B cell (primary cell): Measurements from ENCODE around the gene CYB5D1.

Experiments
- EZH2 ChIP-seq: IDR thresholded peaks from 2 replicates; pipeline ENCODE4 v1.6.1; 2012; ENCODE audit warnings: borderline replicate concordance, low read depth, mild to moderate bottlenecking, moderate library complexity, low read length; ENCODE audit not compliant: insufficient read depth, poor library complexity, severe bottlenecking
- TF ChIP-seq, protein P1 (sequence below): fragments of 200-600 bp; IDR thresholded peaks from one replicate; pipeline ENCODE4 v1.8.0; 2022; ENCODE audit warnings: antibody characterized with exemption, mild to moderate bottlenecking

DNA sequence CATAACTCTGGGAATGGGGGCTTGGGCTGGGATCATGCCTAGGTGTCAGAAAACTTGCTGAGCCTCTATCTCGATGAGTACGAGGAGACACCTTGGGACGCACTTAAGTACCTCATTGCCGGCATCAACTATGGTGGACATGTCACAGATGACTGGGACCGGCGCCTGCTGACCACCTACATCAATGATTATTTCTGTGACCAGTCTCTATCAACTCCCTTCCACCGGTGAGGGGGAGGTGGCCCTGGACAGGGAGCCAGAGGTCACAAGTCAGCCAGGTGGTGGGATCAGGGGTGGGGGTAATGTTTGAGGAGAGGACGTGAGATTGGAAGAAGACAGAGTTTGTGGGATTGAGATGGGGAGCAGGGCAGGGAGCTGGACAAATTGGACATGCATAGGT is 27.2 kb upstream of the CYB5D1 start:
- TF ChIP-seq, protein P1, sequence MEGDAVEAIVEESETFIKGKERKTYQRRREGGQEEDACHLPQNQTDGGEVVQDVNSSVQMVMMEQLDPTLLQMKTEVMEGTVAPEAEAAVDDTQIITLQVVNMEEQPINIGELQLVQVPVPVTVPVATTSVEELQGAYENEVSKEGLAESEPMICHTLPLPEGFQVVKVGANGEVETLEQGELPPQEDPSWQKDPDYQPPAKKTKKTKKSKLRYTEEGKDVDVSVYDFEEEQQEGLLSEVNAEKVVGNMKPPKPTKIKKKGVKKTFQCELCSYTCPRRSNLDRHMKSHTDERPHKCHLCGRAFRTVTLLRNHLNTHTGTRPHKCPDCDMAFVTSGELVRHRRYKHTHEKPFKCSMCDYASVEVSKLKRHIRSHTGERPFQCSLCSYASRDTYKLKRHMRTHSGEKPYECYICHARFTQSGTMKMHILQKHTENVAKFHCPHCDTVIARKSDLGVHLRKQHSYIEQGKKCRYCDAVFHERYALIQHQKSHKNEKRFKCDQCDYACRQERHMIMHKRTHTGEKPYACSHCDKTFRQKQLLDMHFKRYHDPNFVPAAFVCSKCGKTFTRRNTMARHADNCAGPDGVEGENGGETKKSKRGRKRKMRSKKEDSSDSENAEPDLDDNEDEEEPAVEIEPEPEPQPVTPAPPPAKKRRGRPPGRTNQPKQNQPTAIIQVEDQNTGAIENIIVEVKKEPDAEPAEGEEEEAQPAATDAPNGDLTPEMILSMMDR: no peak
- TF ChIP-seq EZH2: no peak
